Esophagus muscularis mucosa (tissue), 4 donors: Measurements from ENCODE around the gene NTN1. TPM values are rescaled to one million over a fixed set of nuclear protein-coding genes. Genes with fewer than 3 reads are reported as not detected.

Experiments used
- DNase-seq: peaks from one replicate; pipeline ENCODE4 v3.0.0-alpha.2; 2017; ENCODE audit errors: extremely low spot score
- H3K27ac ChIP-seq, 4 donors: fragments of 200-600 bp; sonication (generic); replicated peaks in 1 of 4; 1 replicate in 3 of 4; 2 replicates in 1 of 4; pipeline ENCODE4 v1.5.1; 2016 to 2019; ENCODE audit warnings: mild to moderate bottlenecking in 1 of 4
- H3K27me3 ChIP-seq, 4 donors: fragments of 200-600 bp; sonication (generic); one replicate each; pipeline versions ENCODE4 v1.5.1 to v1.6.0; 2016 to 2019
- H3K36me3 ChIP-seq, 4 donors: fragments of 200-600 bp; sonication (generic); one replicate each; pipeline ENCODE4 v1.5.1; 2016 to 2019
- H3K4me1 ChIP-seq, 4 donors: fragments of 200-600 bp; sonication (generic); one replicate each; pipeline ENCODE4 v1.5.1; 2016 to 2019
- H3K4me3 ChIP-seq, 4 donors: fragments of 200-600 bp; sonication (generic); 1 replicate in 2 of 4; 2 replicates in 2 of 4; pipeline ENCODE4 v1.5.1; 2016 to 2019; ENCODE audit warnings: mild to moderate bottlenecking in 4 of 4, moderate library complexity in 1 of 4
- H3K9me3 ChIP-seq, 4 donors: fragments of 200-600 bp; sonication (generic); 1 replicate in 3 of 4; 2 replicates in 1 of 4; pipeline ENCODE4 v1.5.1; 2016 to 2019
- EP300 ChIP-seq: sonication (generic); formaldehyde crosslinking; IDR thresholded peaks from one replicate; pipeline ENCODE4 v1.6.1; 2017; ENCODE audit warnings: antibody characterized with exemption
- POLR2A ChIP-seq: fragments of 450-650 bp; IDR thresholded peaks from one replicate; pipeline ENCODE4 v1.6.1; 2017; ENCODE audit warnings: antibody characterized with exemption, moderate library complexity, mild to moderate bottlenecking, low read depth
- POLR2AphosphoS5 ChIP-seq, 2 donors: sonication (generic); formaldehyde crosslinking; IDR thresholded peaks; one replicate each; pipeline ENCODE4 v1.6.1; 2017; ENCODE audit warnings: antibody characterized with exemption in 2 of 2
- WGBS: methylation state at CpG from one replicate; pipeline ENCODE4 v1.1.5; 2018; 5-methylcytosine and 5-hydroxymethylcytosine counted together
- intact Hi-C: fragments of 100-400 bp; cut with DNase I; formaldehyde crosslinking; loops from one replicate; pipeline ENCODE4 v1.15.1; 2023
- total RNA-seq, 4 donors: library from RNA; depleted of rRNA; stranded (reverse); fragments of >200 nt; gene quantifications; one replicate each; pipeline versions ENCODE4 v1.1.0 to v1.2.1, GENCODE V29; 2016
- TF ChIP-seq, protein P1 (sequence below), 3 experiments: fragments of 200-600 bp in 2 of 3; fragments of 450-650 bp in 1 of 3; sonication (generic) in 2 of 3; IDR thresholded peaks; one replicate each; pipeline ENCODE4 v1.5.1; 2017 to 2019; ENCODE audit warnings: antibody characterized with exemption in 3 of 3, mild to moderate bottlenecking in 2 of 3, moderate library complexity in 1 of 3

Gene NTN1
- total RNA-seq, 4 donors from 2014 or later = 69.3 to 179 (median 117) TPM

GRCh38 chr17:9253308-9253707, 232.0 kb downstream of the NTN1 start:
- Histone ChIP-seq H3K27me3 (no peaks in the 10 kb centered on the region), H3K4me1 (peaks cover 14 to 41% (median 21%) of the 10 kb centered on the region in 4 donors), H3K9me3 (no peaks in the 10 kb centered on the region), H3K4me3 (no peak overlapping the region), H3K27ac (no peak overlapping the region), H3K36me3 (peaks cover 0 to 12% (median 9%) of the 10 kb centered on the region in 4 donors)
- no peak for DNase-seq
- intact Hi-C loops = no loop called here
- WGBS = 94% methylated on average over 3 of the region's 3 CpGs
- TF ChIP-seq EP300 = no peak
- TF ChIP-seq, protein P1, sequence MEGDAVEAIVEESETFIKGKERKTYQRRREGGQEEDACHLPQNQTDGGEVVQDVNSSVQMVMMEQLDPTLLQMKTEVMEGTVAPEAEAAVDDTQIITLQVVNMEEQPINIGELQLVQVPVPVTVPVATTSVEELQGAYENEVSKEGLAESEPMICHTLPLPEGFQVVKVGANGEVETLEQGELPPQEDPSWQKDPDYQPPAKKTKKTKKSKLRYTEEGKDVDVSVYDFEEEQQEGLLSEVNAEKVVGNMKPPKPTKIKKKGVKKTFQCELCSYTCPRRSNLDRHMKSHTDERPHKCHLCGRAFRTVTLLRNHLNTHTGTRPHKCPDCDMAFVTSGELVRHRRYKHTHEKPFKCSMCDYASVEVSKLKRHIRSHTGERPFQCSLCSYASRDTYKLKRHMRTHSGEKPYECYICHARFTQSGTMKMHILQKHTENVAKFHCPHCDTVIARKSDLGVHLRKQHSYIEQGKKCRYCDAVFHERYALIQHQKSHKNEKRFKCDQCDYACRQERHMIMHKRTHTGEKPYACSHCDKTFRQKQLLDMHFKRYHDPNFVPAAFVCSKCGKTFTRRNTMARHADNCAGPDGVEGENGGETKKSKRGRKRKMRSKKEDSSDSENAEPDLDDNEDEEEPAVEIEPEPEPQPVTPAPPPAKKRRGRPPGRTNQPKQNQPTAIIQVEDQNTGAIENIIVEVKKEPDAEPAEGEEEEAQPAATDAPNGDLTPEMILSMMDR (IDR thresholded peaks at IDR 0.05) = no peak
- TF ChIP-seq POLR2AphosphoS5 (IDR thresholded peaks at IDR 0.05) = no peak
- no peak for TF ChIP-seq POLR2A

- no peak for DNase-seq
- WGBS = 96% methylated on average over 2 of the region's 2 CpGs
These were observed 233.5 kb downstream of the NTN1 start for GRCh38 chr17:9254841-9255240.

DNA sequence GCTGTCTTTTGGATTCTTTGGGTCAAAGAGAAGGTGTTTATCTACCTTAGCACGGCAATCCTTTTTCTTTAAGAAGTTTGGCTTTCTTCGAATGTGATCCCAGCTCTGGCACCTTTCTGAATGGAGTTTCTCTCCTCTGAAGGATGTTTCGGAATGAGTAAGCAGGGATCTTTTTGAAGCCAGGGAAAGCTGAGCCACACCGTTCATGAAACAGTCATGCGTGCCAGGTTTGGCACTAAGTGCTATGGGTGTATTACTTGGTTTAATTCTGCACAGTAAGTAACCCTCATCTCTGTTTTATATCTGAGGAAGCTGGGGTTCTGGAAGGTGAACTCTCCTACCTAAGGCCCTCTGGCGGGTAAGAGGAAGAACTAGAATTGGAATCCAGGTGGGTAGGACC, 234.5 kb downstream of the NTN1 start:
- TF ChIP-seq POLR2A (no peak), EP300 (no peak), POLR2AphosphoS5 (IDR thresholded peaks at IDR 0.05) (no peak)
- TF ChIP-seq, protein P1 (IDR thresholded peaks at IDR 0.05) = no peak

More at GRCh38 chr17:9254841-9255240, 233.5 kb downstream of the NTN1 start:
- intact Hi-C loops = loop anchor here (5.0 kb wide), 1 partner anchor 107 kb away; no protein-coding TSS in a partner anchor
- H3K27ac ChIP-seq = no peak overlapping the region
- peaks cover 18 to 42% (median 31%) of the 10 kb centered on the region in 4 donors for H3K4me1 ChIP-seq
- TF ChIP-seq POLR2A = no peak
- TF ChIP-seq, protein P1 (IDR thresholded peaks at IDR 0.05) = no peak
- no peak for TF ChIP-seq POLR2AphosphoS5 (IDR thresholded peaks at IDR 0.05)
- TF ChIP-seq EP300 = no peak
- no peaks in the 10 kb centered on the region for H3K9me3 ChIP-seq
- peaks cover 0 to 4% (median under 1%) of the 10 kb centered on the region in 4 donors for H3K36me3 ChIP-seq
- H3K4me3 ChIP-seq = no peak overlapping the region
- no peaks in the 10 kb centered on the region for H3K27me3 ChIP-seq

GRCh38 chr17:9256361-9256750, 235.0 kb downstream of the NTN1 start:
- 64% methylated on average over 6 of the region's 6 CpGs for WGBS
- no peak for DNase-seq
- H3K4me3 ChIP-seq = no peak overlapping the region
- TF ChIP-seq POLR2AphosphoS5 (IDR thresholded peaks at IDR 0.05) = no peak
- TF ChIP-seq EP300 = no peak
- no peak for TF ChIP-seq POLR2A
- TF ChIP-seq, protein P1 (IDR thresholded peaks at IDR 0.05) = no peak
- H3K27me3 ChIP-seq = no peaks in the 10 kb centered on the region
- intact Hi-C loops = loop anchor here (5.0 kb wide), 1 partner anchor 106 kb away; no protein-coding TSS in a partner anchor
- no peaks in the 10 kb centered on the region for H3K36me3 ChIP-seq
- H3K27ac ChIP-seq = peak overlapping the region; percentile 22 to 70 (median 58)
- peaks cover 18 to 56% (median 44%) of the 10 kb centered on the region in 4 donors for H3K4me1 ChIP-seq
- H3K9me3 ChIP-seq = no peaks in the 10 kb centered on the region

More for the DNA sequence above, 234.5 kb downstream of the NTN1 start:
- Histone ChIP-seq H3K27ac (peak overlapping the region in 2 of 4 donors; percentile 60 to 70), H3K36me3 (no peaks in the 10 kb centered on the region), H3K27me3 (no peaks in the 10 kb centered on the region), H3K4me1 (peaks cover 18 to 51% (median 39%) of the 10 kb centered on the region in 4 donors), H3K4me3 (no peak overlapping the region), H3K9me3 (no peaks in the 10 kb centered on the region)
- no peak for DNase-seq
- 63% methylated on average over 6 of the region's 6 CpGs for WGBS
- intact Hi-C loops = loop anchor here (5.0 kb wide), 1 partner anchor 106 kb away; no protein-coding TSS in a partner anchor
